HL-60 (cell line): Measurements from ENCODE around the gene WDR70.

ENCODE experiments used
- GABPA ChIP-seq: IDR thresholded peaks from 2 replicates; pipeline ENCODE4 v1.6.1; 2012; ENCODE audit warnings: low read depth
- POLR2AphosphoS5 ChIP-seq: IDR thresholded peaks from 2 replicates; pipeline ENCODE4 v1.6.1; 2012; ENCODE audit warnings: low read depth
- SPI1 ChIP-seq: IDR thresholded peaks from 2 replicates; pipeline ENCODE4 v1.6.1; 2012; ENCODE audit warnings: low read depth, mild to moderate bottlenecking, borderline replicate concordance
- TF ChIP-seq, protein P1 (sequence below): IDR thresholded peaks from one replicate; pipeline ENCODE4 v1.5.1; 2011; ENCODE audit warnings: low read length, control low read depth, inconsistent platforms; ENCODE audit not compliant: insufficient read depth

DNA sequence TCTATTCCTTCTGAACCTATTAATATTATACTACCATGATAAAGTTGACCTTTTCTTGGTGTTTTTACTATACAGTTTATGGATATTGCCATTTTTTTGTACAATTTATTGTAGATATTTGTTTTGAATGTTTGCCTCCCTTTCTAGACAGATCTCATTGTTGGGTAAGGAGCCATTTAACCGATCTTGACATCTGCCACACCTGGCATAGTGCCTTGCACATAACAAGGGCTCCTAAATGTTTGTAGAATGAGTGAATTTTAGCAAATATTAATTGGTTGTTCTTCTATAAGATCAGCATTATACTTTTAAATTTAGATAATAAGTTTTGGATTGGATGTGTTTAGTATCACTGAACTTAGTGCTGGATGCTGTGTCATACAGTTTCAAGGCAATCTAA lies 285.4 kb downstream of the WDR70 start:
- TF ChIP-seq, protein P1, sequence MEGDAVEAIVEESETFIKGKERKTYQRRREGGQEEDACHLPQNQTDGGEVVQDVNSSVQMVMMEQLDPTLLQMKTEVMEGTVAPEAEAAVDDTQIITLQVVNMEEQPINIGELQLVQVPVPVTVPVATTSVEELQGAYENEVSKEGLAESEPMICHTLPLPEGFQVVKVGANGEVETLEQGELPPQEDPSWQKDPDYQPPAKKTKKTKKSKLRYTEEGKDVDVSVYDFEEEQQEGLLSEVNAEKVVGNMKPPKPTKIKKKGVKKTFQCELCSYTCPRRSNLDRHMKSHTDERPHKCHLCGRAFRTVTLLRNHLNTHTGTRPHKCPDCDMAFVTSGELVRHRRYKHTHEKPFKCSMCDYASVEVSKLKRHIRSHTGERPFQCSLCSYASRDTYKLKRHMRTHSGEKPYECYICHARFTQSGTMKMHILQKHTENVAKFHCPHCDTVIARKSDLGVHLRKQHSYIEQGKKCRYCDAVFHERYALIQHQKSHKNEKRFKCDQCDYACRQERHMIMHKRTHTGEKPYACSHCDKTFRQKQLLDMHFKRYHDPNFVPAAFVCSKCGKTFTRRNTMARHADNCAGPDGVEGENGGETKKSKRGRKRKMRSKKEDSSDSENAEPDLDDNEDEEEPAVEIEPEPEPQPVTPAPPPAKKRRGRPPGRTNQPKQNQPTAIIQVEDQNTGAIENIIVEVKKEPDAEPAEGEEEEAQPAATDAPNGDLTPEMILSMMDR, result no peak
- no peak for TF ChIP-seq POLR2AphosphoS5
- TF ChIP-seq GABPA, result no peak
- TF ChIP-seq SPI1, result no peak
